ENCODE data around the gene ZNF177.

GRCh38 chr19:9342610-9343304, 20.1 kb upstream of the ZNF177 start:
- TF ChIP-seq POLR2A (IDR thresholded peaks at IDR 0.05) (no peak), CTCF (IDR thresholded peaks at IDR 0.05) (no peak)

All from lower leg skin (tissue), 3 donors.